ENCODE data around the gene NRDE2. TPM values are rescaled to one million over a fixed set of nuclear protein-coding genes. Genes with fewer than 3 reads are reported as not detected.

Gene NRDE2
- total RNA-seq, 1 experiment from 2014 or later: 20.1 TPM

DNA sequence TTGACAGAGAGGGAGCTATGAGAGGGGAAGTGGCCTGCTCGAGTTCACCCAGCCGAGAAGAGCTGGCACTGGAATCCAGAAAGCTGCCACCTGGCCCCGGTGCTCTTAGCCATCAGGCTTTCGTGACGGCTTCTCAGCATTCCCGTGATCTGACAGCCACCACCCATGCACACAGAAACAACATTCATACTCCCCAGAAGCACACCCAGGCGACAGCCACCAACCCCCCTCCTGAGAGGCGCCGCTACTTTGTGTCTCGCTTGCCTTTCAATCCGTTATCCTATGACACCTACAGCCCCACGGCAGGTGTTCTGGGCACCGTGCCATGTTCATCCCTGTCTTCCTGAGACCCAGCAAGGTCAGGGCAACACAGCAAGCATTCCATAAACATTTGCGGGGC lies 44.0 kb downstream of the NRDE2 start:
- H3K4me2 ChIP-seq (ENCODE audit: low read length): no peak overlapping the region

More for the DNA sequence above, 44.0 kb downstream of the NRDE2 start:
- H3K36me3 ChIP-seq (ENCODE audit: control insufficient read depth in 1 of 2, insufficient read depth in 2 of 2, low read length in 2 of 2): peaks cover 20 to 30% of the 10 kb centered on the region in 2 experiments
- POLR2A ChIA-PET: no interaction called here
- no peaks in the 10 kb centered on the region for H4K20me1 ChIP-seq (ENCODE audit: insufficient read depth)
- DNase-seq (ENCODE audit: low read depth, low spot score): no peak
- no peak for ATAC-seq
- H2AFZ ChIP-seq (ENCODE audit: low read depth, low read length, poor library complexity, severe bottlenecking): no peak overlapping the region
- no peak overlapping the region for H3K27ac ChIP-seq (ENCODE audit: low read depth, low read length)
- CTCF ChIA-PET: no interaction called here
- RAD21 ChIA-PET (ENCODE audit: low non-redundant PET in 1 of 2, low total read pairs in 2 of 2, uncharacterized antibody in 2 of 2, unreplicated experiment in 2 of 2): no interaction called here
- no peaks in the 10 kb centered on the region for H3K9me3 ChIP-seq (ENCODE audit: control insufficient read depth in 1 of 2, insufficient read depth in 1 of 2, low read depth in 1 of 2, low read length in 2 of 2)
- H3K4me3 ChIP-seq (replicated peaks in 1 of 2; ENCODE audit: low read depth in 1 of 2, low read length in 2 of 2): no peak overlapping the region
- no peaks in the 10 kb centered on the region for H3K4me1 ChIP-seq (ENCODE audit: control insufficient read depth in 1 of 2, insufficient read depth in 2 of 2, low read length in 2 of 2)
- TF ChIP-seq FOSL1 (IDR thresholded peaks at IDR 0.05; ENCODE audit: low read depth) (no peak), EZH2phosphoT487 (IDR thresholded peaks at IDR 0.05; ENCODE audit: borderline replicate concordance) (no peak), POLR2A (IDR thresholded peaks at IDR 0.05; ENCODE audit: borderline replicate concordance, extremely low read depth, insufficient read depth, insufficient read length) (no peak)
- TF ChIP-seq, protein P1, sequence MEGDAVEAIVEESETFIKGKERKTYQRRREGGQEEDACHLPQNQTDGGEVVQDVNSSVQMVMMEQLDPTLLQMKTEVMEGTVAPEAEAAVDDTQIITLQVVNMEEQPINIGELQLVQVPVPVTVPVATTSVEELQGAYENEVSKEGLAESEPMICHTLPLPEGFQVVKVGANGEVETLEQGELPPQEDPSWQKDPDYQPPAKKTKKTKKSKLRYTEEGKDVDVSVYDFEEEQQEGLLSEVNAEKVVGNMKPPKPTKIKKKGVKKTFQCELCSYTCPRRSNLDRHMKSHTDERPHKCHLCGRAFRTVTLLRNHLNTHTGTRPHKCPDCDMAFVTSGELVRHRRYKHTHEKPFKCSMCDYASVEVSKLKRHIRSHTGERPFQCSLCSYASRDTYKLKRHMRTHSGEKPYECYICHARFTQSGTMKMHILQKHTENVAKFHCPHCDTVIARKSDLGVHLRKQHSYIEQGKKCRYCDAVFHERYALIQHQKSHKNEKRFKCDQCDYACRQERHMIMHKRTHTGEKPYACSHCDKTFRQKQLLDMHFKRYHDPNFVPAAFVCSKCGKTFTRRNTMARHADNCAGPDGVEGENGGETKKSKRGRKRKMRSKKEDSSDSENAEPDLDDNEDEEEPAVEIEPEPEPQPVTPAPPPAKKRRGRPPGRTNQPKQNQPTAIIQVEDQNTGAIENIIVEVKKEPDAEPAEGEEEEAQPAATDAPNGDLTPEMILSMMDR (IDR thresholded peaks at IDR 0.05 in 2 of 3, conservative IDR thresholded peaks at IDR 0.05 in 1 of 3; ENCODE audit: borderline replicate concordance in 1 of 3, insufficient read depth in 1 of 3, low read depth in 2 of 3, low read length in 2 of 3): no peak
- TF ChIP-seq, protein P2, sequence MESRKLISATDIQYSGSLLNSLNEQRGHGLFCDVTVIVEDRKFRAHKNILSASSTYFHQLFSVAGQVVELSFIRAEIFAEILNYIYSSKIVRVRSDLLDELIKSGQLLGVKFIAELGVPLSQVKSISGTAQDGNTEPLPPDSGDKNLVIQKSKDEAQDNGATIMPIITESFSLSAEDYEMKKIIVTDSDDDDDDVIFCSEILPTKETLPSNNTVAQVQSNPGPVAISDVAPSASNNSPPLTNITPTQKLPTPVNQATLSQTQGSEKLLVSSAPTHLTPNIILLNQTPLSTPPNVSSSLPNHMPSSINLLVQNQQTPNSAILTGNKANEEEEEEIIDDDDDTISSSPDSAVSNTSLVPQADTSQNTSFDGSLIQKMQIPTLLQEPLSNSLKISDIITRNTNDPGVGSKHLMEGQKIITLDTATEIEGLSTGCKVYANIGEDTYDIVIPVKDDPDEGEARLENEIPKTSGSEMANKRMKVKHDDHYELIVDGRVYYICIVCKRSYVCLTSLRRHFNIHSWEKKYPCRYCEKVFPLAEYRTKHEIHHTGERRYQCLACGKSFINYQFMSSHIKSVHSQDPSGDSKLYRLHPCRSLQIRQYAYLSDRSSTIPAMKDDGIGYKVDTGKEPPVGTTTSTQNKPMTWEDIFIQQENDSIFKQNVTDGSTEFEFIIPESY (IDR thresholded peaks at IDR 0.05; ENCODE audit: extremely low read depth, insufficient replicate concordance, low read length): no peak
- no peaks in the 10 kb centered on the region for H3K9me2 ChIP-seq (ENCODE audit: insufficient read depth)
- no peaks in the 10 kb centered on the region for H3K79me2 ChIP-seq (ENCODE audit: insufficient read depth, low read length)
- BruUV-seq (replicated peaks): no TSS peak
- intact Hi-C loops (cut with micrococcal nuclease): no loop called here
- no peaks in the 10 kb centered on the region for H3K27me3 ChIP-seq (ENCODE audit: insufficient read depth, low read length)
- H3K9ac ChIP-seq (ENCODE audit: low read length): no peak overlapping the region
